HFFc6 (cell line): ENCODE data around the gene RNF2. TPM values are rescaled to one million over a fixed set of nuclear protein-coding genes. Genes with fewer than 3 reads are reported as not detected.

ENCODE experiments used
- DNase-seq: peaks from one replicate; pipeline ENCODE4 v3.0.0-alpha.2; 2018
- H3K27ac Mint-ChIP-seq: 2 replicates; pipeline ENCODE4 v1.8.0; 2020; ENCODE audit warnings: mild to moderate bottlenecking, mixed read lengths
- H3K27me3 Mint-ChIP-seq: 2 replicates; pipeline ENCODE4 v1.8.0; 2021; ENCODE audit warnings: mild to moderate bottlenecking, moderate library complexity, mixed read lengths; ENCODE audit not compliant: insufficient read depth
- H3K36me3 Mint-ChIP-seq: 2 replicates; pipeline ENCODE4 v1.8.0; 2021; ENCODE audit warnings: low read depth, mixed read lengths
- H3K4me1 Mint-ChIP-seq: 2 replicates; pipeline ENCODE4 v1.8.0; 2020; ENCODE audit warnings: low read depth, mixed read lengths
- H3K4me3 Mint-ChIP-seq: 2 replicates; pipeline ENCODE4 v1.8.0; 2020; ENCODE audit warnings: mild to moderate bottlenecking, moderate library complexity, mixed read lengths
- H3K9me3 Mint-ChIP-seq: 2 replicates; pipeline ENCODE4 v1.8.0; 2020; ENCODE audit warnings: mild to moderate bottlenecking, mixed read lengths
- total RNA-seq, 6 experiments: library from RNA; stranded (reverse); fragmentation: NEBNext Ultra II Directional; extraction: Animal tissue kit (Norgen Biotek cat#: 25700); gene quantifications; 2 replicates in 1 of 6; 3 replicates in 5 of 6; pipeline ENCODE4 v1.2.3, GENCODE V29; 2021
- TF ChIP-seq, protein P1 (sequence below): fragments of 200-600 bp; sonication (generic); IDR thresholded peaks from 2 replicates; pipeline ENCODE4 v1.5.0; 2021; ENCODE audit warnings: antibody characterized with exemption, mild to moderate bottlenecking

RNF2 gene
- total RNA-seq, 6 experiments from 2014 or later, result 19.0 to 24.7 (median 22.4) TPM

DNA sequence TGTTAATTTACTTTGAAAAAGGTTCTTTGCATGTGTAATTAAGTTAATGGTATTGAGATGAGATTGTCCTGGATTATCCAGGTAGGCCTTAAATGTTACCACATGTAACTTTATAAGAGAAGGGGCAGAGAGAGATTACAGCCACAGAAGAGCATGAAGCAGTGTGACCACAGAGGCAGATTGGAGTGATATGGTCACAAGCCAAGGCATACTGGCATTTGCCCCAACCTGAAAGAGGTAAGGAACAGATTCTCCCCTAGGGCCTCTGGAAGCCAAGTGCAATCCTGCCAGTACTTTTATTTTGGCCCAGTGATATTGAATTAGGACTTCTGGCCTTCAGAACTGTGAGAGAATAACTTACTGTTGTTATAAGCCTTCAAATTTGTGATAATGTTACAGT, 23.0 kb downstream of the RNF2 start:
- H3K4me3 Mint-ChIP-seq, result no peak overlapping the region
- no peak for DNase-seq
- peaks cover under 1% of the 10 kb centered on the region; the same call in 1 of the 2 replicates for H3K4me1 Mint-ChIP-seq
- H3K36me3 Mint-ChIP-seq, result peaks cover 32% of the 10 kb centered on the region
- H3K27me3 Mint-ChIP-seq, result no peaks in the 10 kb centered on the region
- TF ChIP-seq, protein P1, sequence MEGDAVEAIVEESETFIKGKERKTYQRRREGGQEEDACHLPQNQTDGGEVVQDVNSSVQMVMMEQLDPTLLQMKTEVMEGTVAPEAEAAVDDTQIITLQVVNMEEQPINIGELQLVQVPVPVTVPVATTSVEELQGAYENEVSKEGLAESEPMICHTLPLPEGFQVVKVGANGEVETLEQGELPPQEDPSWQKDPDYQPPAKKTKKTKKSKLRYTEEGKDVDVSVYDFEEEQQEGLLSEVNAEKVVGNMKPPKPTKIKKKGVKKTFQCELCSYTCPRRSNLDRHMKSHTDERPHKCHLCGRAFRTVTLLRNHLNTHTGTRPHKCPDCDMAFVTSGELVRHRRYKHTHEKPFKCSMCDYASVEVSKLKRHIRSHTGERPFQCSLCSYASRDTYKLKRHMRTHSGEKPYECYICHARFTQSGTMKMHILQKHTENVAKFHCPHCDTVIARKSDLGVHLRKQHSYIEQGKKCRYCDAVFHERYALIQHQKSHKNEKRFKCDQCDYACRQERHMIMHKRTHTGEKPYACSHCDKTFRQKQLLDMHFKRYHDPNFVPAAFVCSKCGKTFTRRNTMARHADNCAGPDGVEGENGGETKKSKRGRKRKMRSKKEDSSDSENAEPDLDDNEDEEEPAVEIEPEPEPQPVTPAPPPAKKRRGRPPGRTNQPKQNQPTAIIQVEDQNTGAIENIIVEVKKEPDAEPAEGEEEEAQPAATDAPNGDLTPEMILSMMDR, result no peak
- H3K27ac Mint-ChIP-seq, result no peak overlapping the region
- peaks cover 5% of the 10 kb centered on the region; the same call in 1 of the 2 replicates for H3K9me3 Mint-ChIP-seq

DNA sequence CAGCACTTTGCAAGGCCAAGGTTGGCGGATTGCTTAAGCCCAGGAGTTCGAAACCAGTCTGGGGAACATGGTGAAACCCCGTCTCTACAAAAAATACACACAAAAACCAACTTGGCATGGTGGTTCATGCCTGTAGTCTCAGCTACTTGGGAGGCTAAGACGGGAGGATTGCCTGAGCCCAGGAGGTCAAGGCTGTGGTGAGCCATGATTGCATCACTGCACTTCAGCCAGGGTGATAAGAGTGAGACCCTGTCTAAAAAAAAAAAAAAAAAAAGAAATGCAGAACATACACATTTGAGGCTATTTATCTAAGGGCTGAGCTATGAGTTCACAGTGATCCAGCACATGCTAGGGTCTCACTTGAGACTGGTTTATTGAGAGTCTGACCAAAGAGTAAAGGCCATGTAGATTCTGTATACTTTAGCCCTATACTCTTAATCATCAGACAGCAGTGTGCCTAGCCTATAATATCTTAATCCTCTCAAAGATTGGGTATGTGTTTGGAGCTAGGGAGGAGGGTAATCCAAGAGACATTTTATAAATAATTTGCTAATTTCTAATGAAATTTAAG, 23.9 kb downstream of the RNF2 start:
- no peak for DNase-seq

DNA sequence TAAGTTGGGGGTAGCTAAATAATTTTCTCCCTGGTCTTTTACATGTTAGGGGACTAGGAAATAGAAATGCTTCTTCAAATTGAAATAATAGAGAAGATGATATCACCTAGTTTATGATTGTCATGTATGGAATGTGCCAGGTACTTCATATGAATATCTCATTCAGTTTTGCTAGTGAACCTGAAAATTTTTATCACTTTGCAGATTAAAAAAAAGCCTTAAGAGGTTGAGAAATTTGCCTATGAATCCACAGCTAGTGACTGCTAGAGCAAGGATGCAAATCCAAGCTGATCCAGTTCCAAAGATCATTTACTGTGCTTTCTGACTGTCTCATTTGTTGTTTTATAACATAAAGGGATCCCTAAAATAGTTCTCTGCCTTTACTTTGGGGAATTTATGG, 24.7 kb downstream of the RNF2 start:
- H3K27ac Mint-ChIP-seq, result no peak overlapping the region
- peaks cover under 1% of the 10 kb centered on the region; the same call in 1 of the 2 replicates for H3K9me3 Mint-ChIP-seq
- peaks cover 26% of the 10 kb centered on the region for H3K36me3 Mint-ChIP-seq
- TF ChIP-seq, protein P1, result no peak
- H3K4me1 Mint-ChIP-seq, result peaks cover 14% of the 10 kb centered on the region
- no peak for DNase-seq
- no peak overlapping the region for H3K4me3 Mint-ChIP-seq
- H3K27me3 Mint-ChIP-seq, result no peaks in the 10 kb centered on the region

More for the DNA sequence above, 23.9 kb downstream of the RNF2 start:
- H3K9me3 Mint-ChIP-seq, result peaks cover 5% of the 10 kb centered on the region; the same call in 1 of the 2 replicates
- no peaks in the 10 kb centered on the region for H3K27me3 Mint-ChIP-seq
- H3K4me3 Mint-ChIP-seq, result no peak overlapping the region
- TF ChIP-seq, protein P1, result no peak
- H3K36me3 Mint-ChIP-seq, result peaks cover 32% of the 10 kb centered on the region
- H3K4me1 Mint-ChIP-seq, result peaks cover 9% of the 10 kb centered on the region
- H3K27ac Mint-ChIP-seq, result no peak overlapping the region

DNA sequence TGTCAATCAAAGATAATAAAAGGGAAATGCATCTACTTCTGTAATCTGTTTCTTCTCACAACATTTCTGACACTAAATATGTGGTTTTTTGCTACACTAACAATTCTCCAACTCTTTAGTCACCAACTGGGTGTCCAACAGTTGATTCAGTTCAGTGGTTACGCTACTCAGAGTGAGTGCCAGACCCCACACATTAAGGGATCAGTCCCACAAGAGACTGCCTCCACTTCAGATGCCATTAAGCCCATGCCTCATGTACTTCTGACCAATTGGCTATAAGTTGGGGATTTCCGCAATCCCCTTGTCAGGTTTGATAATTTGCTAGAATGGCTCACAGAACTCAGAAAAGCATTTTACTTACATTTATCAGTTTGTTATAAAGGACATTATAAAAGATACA, 28.4 kb downstream of the RNF2 start:
- Mint-ChIP-seq H3K4me1 (peaks cover 14% of the 10 kb centered on the region), H3K9me3 (no peaks in the 10 kb centered on the region), H3K4me3 (no peak overlapping the region), H3K27ac (no peak overlapping the region), H3K27me3 (no peaks in the 10 kb centered on the region), H3K36me3 (peaks cover 11% of the 10 kb centered on the region; the same call in 1 of the 2 replicates)
- no peak for DNase-seq
- TF ChIP-seq, protein P1, result no peak

DNA sequence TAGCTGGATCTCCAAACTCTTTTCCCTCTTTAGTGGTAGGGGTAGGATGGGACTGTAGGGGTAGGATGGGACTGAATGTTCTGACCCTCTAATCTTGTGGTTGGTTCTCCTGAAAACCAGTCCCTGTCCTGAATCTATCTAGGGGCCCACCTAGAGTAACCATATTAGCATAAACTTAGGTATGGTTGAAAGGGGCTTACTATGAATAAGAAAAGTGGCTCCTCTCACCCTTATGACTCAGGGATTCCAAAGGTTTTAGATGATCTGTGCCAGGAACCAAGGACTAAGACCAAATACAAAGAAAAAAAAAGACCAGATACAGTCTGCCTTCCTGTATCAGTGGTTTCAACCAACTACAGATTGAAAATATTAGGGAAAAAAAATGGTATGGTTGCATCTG, 28.9 kb downstream of the RNF2 start:
- H3K36me3 Mint-ChIP-seq, result peaks cover 11% of the 10 kb centered on the region; the same call in 1 of the 2 replicates
- H3K9me3 Mint-ChIP-seq, result no peaks in the 10 kb centered on the region
- no peak overlapping the region for H3K27ac Mint-ChIP-seq
- H3K27me3 Mint-ChIP-seq, result no peaks in the 10 kb centered on the region
- peaks cover 14% of the 10 kb centered on the region for H3K4me1 Mint-ChIP-seq
- TF ChIP-seq, protein P1, result no peak
- no peak for DNase-seq
- no peak overlapping the region for H3K4me3 Mint-ChIP-seq
